GM23338 (cell line): ENCODE results near the gene PCF11. TPM values are rescaled to one million over a fixed set of nuclear protein-coding genes. Genes with fewer than 3 reads are reported as not detected.

Experiments
- ATAC-seq: fragments of 200-7000 bp; cut with Tn5 transposase; 3 replicates; pipeline ENCODE4 v1.9.1; 2020
- DNase-seq: peaks from one replicate; pipeline ENCODE4 v3.0.0-alpha.2; 2015; ENCODE audit warnings: low spot score
- H2AFZ ChIP-seq: fragments of 200-600 bp; sonication (generic); 2 replicates; pipeline ENCODE4 v1.8.0; 2016; ENCODE audit warnings: antibody characterized with exemption, mild to moderate bottlenecking, moderate library complexity
- H3F3A ChIP-seq: fragments of 200-600 bp; sonication (generic); replicated peaks from 2 replicates; pipeline ENCODE4 v1.8.0; 2017; ENCODE audit warnings: antibody characterized with exemption, mixed run types, low read depth
- H3K27ac ChIP-seq: fragments of 200-600 bp; sonication (generic); 2 replicates; pipeline ENCODE4 v1.6.1; 2016; ENCODE audit warnings: low read depth
- H3K27me3 ChIP-seq: fragments of 200-600 bp; sonication (generic); 2 replicates; pipeline ENCODE4 v1.8.0; 2016; ENCODE audit warnings: mild to moderate bottlenecking, mixed run types, moderate library complexity; ENCODE audit not compliant: insufficient read depth
- H3K36me3 ChIP-seq: fragments of 200-600 bp; sonication (generic); 2 replicates; pipeline ENCODE4 v1.8.0; 2016; ENCODE audit warnings: mild to moderate bottlenecking; ENCODE audit not compliant: insufficient read depth
- H3K4me1 ChIP-seq: fragments of 200-600 bp; sonication (generic); 2 replicates; pipeline ENCODE4 v1.8.0; 2016; ENCODE audit warnings: mild to moderate bottlenecking, moderate library complexity; ENCODE audit not compliant: insufficient read depth
- H3K4me2 ChIP-seq: fragments of 200-600 bp; sonication (generic); 2 replicates; pipeline ENCODE4 v1.7.1; 2017; ENCODE audit warnings: mixed run types
- H3K4me3 ChIP-seq: fragments of 200-600 bp; sonication (generic); 2 replicates; pipeline ENCODE4 v1.6.1; 2016; ENCODE audit warnings: mixed run types
- H3K79me2 ChIP-seq: fragments of 200-600 bp; sonication (generic); replicated peaks from 2 replicates; pipeline ENCODE4 v1.8.0; 2017; ENCODE audit warnings: mild to moderate bottlenecking; ENCODE audit not compliant: insufficient read depth
- H3K9me2 ChIP-seq: fragments of 200-600 bp; sonication (generic); 2 replicates; pipeline ENCODE4 v1.8.0; 2017; ENCODE audit not compliant: insufficient read depth
- H4K20me1 ChIP-seq: fragments of 200-600 bp; sonication (generic); replicated peaks from 2 replicates; pipeline ENCODE4 v1.8.0; 2017; ENCODE audit warnings: mild to moderate bottlenecking; ENCODE audit not compliant: insufficient read depth
- H3K27ac Mint-ChIP-seq: 2 replicates; pipeline ENCODE4 v1.8.0; 2020; ENCODE audit warnings: inconsistent platforms, mild to moderate bottlenecking, moderate library complexity, mixed read lengths
- H3K27me3 Mint-ChIP-seq: 3 replicates; pipeline ENCODE4 v1.8.0; 2022; ENCODE audit warnings: low read depth, mild to moderate bottlenecking, moderate library complexity, mixed read lengths, inconsistent platforms; ENCODE audit not compliant: insufficient read depth, poor library complexity
- H3K36me3 Mint-ChIP-seq: 3 replicates; pipeline ENCODE4 v1.8.0; 2021; ENCODE audit warnings: low read depth, mild to moderate bottlenecking, inconsistent platforms, moderate library complexity, mixed read lengths
- H3K4me1 Mint-ChIP-seq: 3 replicates; pipeline ENCODE4 v1.8.0; 2020; ENCODE audit warnings: mild to moderate bottlenecking, inconsistent platforms, mixed read lengths
- H3K4me3 Mint-ChIP-seq: 3 replicates; pipeline ENCODE4 v1.8.0; 2021; ENCODE audit warnings: moderate library complexity, mild to moderate bottlenecking, inconsistent platforms, mixed read lengths
- H3K9me3 Mint-ChIP-seq: 3 replicates; pipeline ENCODE4 v1.8.0; 2020; ENCODE audit warnings: moderate library complexity, mild to moderate bottlenecking, inconsistent platforms, mixed read lengths
- CREB1 ChIP-seq: fragments of 250-450 bp; sonication (Bioruptor Pico); IDR thresholded peaks from 2 replicates; pipeline ENCODE4 v1.5.0; 2020; ENCODE audit warnings: low read depth, mild to moderate bottlenecking, moderate library complexity
- EZH2 ChIP-seq: fragments of 200-600 bp; sonication (generic); IDR thresholded peaks from one replicate; pipeline ENCODE4 v1.8.0; 2017; ENCODE audit warnings: antibody characterized with exemption, mild to moderate bottlenecking, low read depth; ENCODE audit not compliant: unreplicated experiment
- EZH2phosphoT487 ChIP-seq: fragments of 200-600 bp; sonication (generic); IDR thresholded peaks from one replicate; pipeline ENCODE4 v1.8.1; 2018; ENCODE audit warnings: antibody characterized with exemption; ENCODE audit not compliant: unreplicated experiment
- JUNB ChIP-seq: IDR thresholded peaks from one replicate; pipeline ENCODE4 v1.6.1; 2016; ENCODE audit warnings: antibody characterized with exemption; ENCODE audit not compliant: unreplicated experiment
- NANOG ChIP-seq: IDR thresholded peaks from 2 replicates; pipeline ENCODE4 v1.6.1; 2016; ENCODE audit warnings: antibody characterized with exemption, borderline replicate concordance
- POLR2AphosphoS5 ChIP-seq: IDR thresholded peaks from 2 replicates; pipeline ENCODE4 v1.6.1; 2016; ENCODE audit warnings: antibody characterized with exemption, low read depth
- STAT1 ChIP-seq: IDR thresholded peaks from one replicate; pipeline ENCODE4 v1.6.1; 2016; ENCODE audit warnings: antibody characterized with exemption; ENCODE audit not compliant: unreplicated experiment
- ZNF114 ChIP-seq: fragments of 250-450 bp; sonication (Bioruptor Pico); IDR thresholded peaks from 2 replicates; pipeline ENCODE4 v1.5.0; 2020; ENCODE audit warnings: mild to moderate bottlenecking, moderate library complexity
- ZNF331 ChIP-seq: fragments of 250-450 bp; sonication (Bioruptor Pico); IDR thresholded peaks from 2 replicates; pipeline ENCODE4 v1.5.0; 2020; ENCODE audit warnings: low read depth, mild to moderate bottlenecking, moderate library complexity
- polyA plus RNA-seq: library from polyadenylated mRNA; unstranded; fragments of >200 nt; fragmentation: Nextera tagmentation; extraction: Ambion mirVana; gene quantifications from 2 replicates; pipeline ENCODE4 v1.2.1, GENCODE V29; 2016
- total RNA-seq: library from RNA; depleted of rRNA; stranded (reverse); fragments of >200 nt; shearing (Covaris generic); gene quantifications from 2 replicates; pipeline ENCODE4 v1.2.3, GENCODE V29; 2014
- TF ChIP-seq, protein P1 (sequence below): IDR thresholded peaks from 2 replicates; pipeline ENCODE4 v1.6.1; 2016; ENCODE audit warnings: antibody characterized with exemption
- TF ChIP-seq, protein P2 (sequence below): fragments of 250-450 bp; sonication (Bioruptor Pico); IDR thresholded peaks from 2 replicates; pipeline ENCODE4 v1.5.0; 2020; ENCODE audit warnings: mild to moderate bottlenecking, moderate library complexity
- TF ChIP-seq, protein P3 (sequence below): IDR thresholded peaks from one replicate; pipeline ENCODE4 v1.6.1; 2018; ENCODE audit warnings: antibody characterized with exemption; ENCODE audit not compliant: unreplicated experiment
- TF ChIP-seq, protein P4 (sequence below), 2 experiments: fragments of 200-600 bp in 1 of 2; sonication (generic) in 1 of 2; conservative IDR thresholded peaks; 2 replicates each; pipeline versions ENCODE4 v1.5.1 to v1.6.1; 2016 to 2017; ENCODE audit warnings: antibody characterized with exemption in 2 of 2, low read depth in 2 of 2, mild to moderate bottlenecking in 2 of 2, moderate library complexity in 1 of 2

Gene PCF11
- total and polyA plus RNA-seq, 2 experiments from 2014 or later, result 23.0 to 44.2 TPM

DNA sequence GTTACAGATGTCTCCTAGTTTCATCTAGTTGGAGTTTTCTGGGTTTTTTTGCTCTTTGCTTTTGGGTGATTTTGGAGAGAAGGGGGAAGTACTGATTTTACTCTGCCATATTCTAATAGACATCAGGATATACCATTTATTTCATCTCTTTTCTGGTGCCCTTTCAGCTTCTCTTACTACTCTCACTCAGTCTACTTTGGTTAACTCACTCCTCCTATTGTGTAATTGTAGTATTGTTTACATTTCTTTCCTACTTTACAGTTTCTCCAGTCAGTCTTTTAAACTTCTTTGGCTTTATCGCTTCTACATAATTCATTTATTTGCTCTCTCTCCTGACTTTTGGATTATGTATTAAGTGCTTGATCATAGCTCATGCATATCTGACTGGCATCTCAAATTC lies 43.1 kb downstream of the PCF11 start:
- Mint-ChIP-seq H3K36me3 (no peaks in the 10 kb centered on the region; the same call in 1 of the 3 replicates), H3K4me1 (peaks cover 5% of the 10 kb centered on the region), H3K4me3 (no peak overlapping the region), H3K27ac (no peak overlapping the region), H3K9me3 (peaks cover 2% of the 10 kb centered on the region; the same call in 1 of the 3 replicates), H3K27me3 (no peaks in the 10 kb centered on the region)
- Histone ChIP-seq H3K4me2 (no peak overlapping the region), H3K36me3 (no peaks in the 10 kb centered on the region), H3F3A (no peaks in the 10 kb centered on the region), H3K4me1 (peaks cover 1% of the 10 kb centered on the region; the same call in 1 of the 2 replicates), H4K20me1 (no peaks in the 10 kb centered on the region), H3K4me3 (no peak overlapping the region), H3K79me2 (no peaks in the 10 kb centered on the region; the same call in 1 of the 2 replicates), H3K27ac (no peak overlapping the region), H3K9me2 (no peaks in the 10 kb centered on the region), H2AFZ (no peak overlapping the region), H3K27me3 (peaks cover 5% of the 10 kb centered on the region; the same call in 1 of the 2 replicates)
- DNase-seq (no peak), ATAC-seq (no peak)
- TF ChIP-seq POLR2AphosphoS5 (no peak), CREB1 (CRISPR knock-in tag) (no peak), NANOG (no peak), ZNF114 (CRISPR knock-in tag) (no peak), STAT1 (no peak), EZH2phosphoT487 (no peak), EZH2 (no peak), JUNB (no peak), ZNF331 (CRISPR knock-in tag) (no peak)
- TF ChIP-seq, protein P1, sequence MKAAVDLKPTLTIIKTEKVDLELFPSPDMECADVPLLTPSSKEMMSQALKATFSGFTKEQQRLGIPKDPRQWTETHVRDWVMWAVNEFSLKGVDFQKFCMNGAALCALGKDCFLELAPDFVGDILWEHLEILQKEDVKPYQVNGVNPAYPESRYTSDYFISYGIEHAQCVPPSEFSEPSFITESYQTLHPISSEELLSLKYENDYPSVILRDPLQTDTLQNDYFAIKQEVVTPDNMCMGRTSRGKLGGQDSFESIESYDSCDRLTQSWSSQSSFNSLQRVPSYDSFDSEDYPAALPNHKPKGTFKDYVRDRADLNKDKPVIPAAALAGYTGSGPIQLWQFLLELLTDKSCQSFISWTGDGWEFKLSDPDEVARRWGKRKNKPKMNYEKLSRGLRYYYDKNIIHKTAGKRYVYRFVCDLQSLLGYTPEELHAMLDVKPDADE, result no peak
- TF ChIP-seq, protein P2, sequence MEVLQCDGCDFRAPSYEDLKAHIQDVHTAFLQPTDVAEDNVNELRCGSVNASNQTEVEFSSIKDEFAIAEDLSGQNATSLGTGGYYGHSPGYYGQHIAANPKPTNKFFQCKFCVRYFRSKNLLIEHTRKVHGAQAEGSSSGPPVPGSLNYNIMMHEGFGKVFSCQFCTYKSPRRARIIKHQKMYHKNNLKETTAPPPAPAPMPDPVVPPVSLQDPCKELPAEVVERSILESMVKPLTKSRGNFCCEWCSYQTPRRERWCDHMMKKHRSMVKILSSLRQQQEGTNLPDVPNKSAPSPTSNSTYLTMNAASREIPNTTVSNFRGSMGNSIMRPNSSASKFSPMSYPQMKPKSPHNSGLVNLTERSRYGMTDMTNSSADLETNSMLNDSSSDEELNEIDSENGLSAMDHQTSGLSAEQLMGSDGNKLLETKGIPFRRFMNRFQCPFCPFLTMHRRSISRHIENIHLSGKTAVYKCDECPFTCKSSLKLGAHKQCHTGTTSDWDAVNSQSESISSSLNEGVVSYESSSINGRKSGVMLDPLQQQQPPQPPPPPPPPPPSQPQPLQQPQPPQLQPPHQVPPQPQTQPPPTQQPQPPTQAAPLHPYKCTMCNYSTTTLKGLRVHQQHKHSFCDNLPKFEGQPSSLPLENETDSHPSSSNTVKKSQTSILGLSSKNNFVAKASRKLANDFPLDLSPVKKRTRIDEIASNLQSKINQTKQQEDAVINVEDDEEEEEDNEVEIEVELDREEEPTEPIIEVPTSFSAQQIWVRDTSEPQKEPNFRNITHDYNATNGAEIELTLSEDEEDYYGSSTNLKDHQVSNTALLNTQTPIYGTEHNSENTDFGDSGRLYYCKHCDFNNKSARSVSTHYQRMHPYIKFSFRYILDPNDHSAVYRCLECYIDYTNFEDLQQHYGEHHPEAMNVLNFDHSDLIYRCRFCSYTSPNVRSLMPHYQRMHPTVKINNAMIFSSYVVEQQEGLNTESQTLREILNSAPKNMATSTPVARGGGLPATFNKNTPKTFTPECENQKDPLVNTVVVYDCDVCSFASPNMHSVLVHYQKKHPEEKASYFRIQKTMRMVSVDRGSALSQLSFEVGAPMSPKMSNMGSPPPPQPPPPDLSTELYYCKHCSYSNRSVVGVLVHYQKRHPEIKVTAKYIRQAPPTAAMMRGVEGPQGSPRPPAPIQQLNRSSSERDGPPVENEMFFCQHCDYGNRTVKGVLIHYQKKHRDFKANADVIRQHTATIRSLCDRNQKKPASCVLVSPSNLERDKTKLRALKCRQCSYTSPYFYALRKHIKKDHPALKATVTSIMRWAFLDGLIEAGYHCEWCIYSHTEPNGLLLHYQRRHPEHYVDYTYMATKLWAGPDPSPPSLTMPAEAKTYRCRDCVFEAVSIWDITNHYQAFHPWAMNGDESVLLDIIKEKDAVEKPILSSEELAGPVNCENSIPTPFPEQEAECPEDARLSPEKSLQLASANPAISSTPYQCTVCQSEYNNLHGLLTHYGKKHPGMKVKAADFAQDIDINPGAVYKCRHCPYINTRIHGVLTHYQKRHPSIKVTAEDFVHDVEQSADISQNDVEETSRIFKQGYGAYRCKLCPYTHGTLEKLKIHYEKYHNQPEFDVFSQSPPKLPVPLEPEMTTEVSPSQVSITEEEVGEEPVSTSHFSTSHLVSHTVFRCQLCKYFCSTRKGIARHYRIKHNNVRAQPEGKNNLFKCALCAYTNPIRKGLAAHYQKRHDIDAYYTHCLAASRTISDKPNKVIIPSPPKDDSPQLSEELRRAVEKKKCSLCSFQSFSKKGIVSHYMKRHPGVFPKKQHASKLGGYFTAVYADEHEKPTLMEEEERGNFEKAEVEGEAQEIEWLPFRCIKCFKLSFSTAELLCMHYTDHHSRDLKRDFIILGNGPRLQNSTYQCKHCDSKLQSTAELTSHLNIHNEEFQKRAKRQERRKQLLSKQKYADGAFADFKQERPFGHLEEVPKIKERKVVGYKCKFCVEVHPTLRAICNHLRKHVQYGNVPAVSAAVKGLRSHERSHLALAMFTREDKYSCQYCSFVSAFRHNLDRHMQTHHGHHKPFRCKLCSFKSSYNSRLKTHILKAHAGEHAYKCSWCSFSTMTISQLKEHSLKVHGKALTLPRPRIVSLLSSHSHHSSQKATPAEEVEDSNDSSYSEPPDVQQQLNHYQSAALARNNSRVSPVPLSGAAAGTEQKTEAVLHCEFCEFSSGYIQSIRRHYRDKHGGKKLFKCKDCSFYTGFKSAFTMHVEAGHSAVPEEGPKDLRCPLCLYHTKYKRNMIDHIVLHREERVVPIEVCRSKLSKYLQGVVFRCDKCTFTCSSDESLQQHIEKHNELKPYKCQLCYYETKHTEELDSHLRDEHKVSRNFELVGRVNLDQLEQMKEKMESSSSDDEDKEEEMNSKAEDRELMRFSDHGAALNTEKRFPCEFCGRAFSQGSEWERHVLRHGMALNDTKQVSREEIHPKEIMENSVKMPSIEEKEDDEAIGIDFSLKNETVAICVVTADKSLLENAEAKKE (CRISPR knock-in tag), result no peak
- TF ChIP-seq, protein P3, sequence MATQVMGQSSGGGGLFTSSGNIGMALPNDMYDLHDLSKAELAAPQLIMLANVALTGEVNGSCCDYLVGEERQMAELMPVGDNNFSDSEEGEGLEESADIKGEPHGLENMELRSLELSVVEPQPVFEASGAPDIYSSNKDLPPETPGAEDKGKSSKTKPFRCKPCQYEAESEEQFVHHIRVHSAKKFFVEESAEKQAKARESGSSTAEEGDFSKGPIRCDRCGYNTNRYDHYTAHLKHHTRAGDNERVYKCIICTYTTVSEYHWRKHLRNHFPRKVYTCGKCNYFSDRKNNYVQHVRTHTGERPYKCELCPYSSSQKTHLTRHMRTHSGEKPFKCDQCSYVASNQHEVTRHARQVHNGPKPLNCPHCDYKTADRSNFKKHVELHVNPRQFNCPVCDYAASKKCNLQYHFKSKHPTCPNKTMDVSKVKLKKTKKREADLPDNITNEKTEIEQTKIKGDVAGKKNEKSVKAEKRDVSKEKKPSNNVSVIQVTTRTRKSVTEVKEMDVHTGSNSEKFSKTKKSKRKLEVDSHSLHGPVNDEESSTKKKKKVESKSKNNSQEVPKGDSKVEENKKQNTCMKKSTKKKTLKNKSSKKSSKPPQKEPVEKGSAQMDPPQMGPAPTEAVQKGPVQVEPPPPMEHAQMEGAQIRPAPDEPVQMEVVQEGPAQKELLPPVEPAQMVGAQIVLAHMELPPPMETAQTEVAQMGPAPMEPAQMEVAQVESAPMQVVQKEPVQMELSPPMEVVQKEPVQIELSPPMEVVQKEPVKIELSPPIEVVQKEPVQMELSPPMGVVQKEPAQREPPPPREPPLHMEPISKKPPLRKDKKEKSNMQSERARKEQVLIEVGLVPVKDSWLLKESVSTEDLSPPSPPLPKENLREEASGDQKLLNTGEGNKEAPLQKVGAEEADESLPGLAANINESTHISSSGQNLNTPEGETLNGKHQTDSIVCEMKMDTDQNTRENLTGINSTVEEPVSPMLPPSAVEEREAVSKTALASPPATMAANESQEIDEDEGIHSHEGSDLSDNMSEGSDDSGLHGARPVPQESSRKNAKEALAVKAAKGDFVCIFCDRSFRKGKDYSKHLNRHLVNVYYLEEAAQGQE, result no peak
- TF ChIP-seq, protein P4, sequence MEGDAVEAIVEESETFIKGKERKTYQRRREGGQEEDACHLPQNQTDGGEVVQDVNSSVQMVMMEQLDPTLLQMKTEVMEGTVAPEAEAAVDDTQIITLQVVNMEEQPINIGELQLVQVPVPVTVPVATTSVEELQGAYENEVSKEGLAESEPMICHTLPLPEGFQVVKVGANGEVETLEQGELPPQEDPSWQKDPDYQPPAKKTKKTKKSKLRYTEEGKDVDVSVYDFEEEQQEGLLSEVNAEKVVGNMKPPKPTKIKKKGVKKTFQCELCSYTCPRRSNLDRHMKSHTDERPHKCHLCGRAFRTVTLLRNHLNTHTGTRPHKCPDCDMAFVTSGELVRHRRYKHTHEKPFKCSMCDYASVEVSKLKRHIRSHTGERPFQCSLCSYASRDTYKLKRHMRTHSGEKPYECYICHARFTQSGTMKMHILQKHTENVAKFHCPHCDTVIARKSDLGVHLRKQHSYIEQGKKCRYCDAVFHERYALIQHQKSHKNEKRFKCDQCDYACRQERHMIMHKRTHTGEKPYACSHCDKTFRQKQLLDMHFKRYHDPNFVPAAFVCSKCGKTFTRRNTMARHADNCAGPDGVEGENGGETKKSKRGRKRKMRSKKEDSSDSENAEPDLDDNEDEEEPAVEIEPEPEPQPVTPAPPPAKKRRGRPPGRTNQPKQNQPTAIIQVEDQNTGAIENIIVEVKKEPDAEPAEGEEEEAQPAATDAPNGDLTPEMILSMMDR (conservative IDR thresholded peaks at IDR 0.05; ENCODE audit: low read depth in 2 of 2), result no peak
